GM18498 (cell line): ENCODE measurements around the gene GSN.

Experiments
- ATAC-seq: cut with Tn5 transposase; IDR thresholded peaks from one replicate; pipeline ENCODE4 v1.9.1; 2021; ENCODE audit warnings: mild to moderate bottlenecking, moderate library complexity; ENCODE audit not compliant: unreplicated experiment

Gene GSN

GRCh38 chr9:121368745-121369144 is 100.8 kb downstream of the GSN start:
- no peak for ATAC-seq

- ATAC-seq = peak; percentile 63
These were observed 101.8 kb downstream of the GSN start, which contains the start of gene STOM for GRCh38 chr9:121369595-121370265. Gene STOM (minus strand): TSS chr9:121370250. CDS start chr9:121370187, 63 bp downstream.

GRCh38 chr9:121371495-121372061 is 103.6 kb downstream of the GSN start:
- ATAC-seq = no peak

- no peak for ATAC-seq
These were observed 104.5 kb downstream of the GSN start for GRCh38 chr9:121372239-121373010.

GRCh38 chr9:121373011-121373729 is 105.2 kb downstream of the GSN start:
- no peak for ATAC-seq

- ATAC-seq = no peak
These were observed 108.4 kb downstream of the GSN start for GRCh38 chr9:121376214-121376830.

- ATAC-seq = no peak
These were observed 112.9 kb downstream of the GSN start for GRCh38 chr9:121380846-121381245.
